ENCODE results near the gene NDC80.

DNA sequence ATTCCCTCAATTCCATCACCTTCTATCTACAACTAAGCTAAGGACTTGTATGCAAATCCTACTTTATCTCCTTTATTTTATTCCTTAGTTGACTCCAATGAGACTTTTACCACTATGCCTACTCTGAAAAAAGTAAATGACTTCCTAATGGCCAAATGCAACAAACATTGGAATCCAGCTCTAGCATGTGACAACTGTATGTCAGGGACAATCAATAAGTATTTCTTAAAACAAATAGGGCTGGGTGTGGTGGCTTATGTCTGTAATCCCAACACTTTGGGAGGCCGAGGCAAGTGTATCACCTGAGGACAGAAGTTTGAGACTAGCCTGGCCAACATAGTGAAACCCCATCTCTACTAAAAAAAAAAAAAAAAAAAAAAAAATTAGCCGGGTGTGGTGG, 21.9 kb upstream of the NDC80 start:
- TF ChIP-seq, protein P1, sequence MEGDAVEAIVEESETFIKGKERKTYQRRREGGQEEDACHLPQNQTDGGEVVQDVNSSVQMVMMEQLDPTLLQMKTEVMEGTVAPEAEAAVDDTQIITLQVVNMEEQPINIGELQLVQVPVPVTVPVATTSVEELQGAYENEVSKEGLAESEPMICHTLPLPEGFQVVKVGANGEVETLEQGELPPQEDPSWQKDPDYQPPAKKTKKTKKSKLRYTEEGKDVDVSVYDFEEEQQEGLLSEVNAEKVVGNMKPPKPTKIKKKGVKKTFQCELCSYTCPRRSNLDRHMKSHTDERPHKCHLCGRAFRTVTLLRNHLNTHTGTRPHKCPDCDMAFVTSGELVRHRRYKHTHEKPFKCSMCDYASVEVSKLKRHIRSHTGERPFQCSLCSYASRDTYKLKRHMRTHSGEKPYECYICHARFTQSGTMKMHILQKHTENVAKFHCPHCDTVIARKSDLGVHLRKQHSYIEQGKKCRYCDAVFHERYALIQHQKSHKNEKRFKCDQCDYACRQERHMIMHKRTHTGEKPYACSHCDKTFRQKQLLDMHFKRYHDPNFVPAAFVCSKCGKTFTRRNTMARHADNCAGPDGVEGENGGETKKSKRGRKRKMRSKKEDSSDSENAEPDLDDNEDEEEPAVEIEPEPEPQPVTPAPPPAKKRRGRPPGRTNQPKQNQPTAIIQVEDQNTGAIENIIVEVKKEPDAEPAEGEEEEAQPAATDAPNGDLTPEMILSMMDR (conservative IDR thresholded peaks at IDR 0.05), result no peak
- no peak for TF ChIP-seq ZFX (IDR thresholded peaks at IDR 0.05)
